IMR-90 (cell line): Measurements from ENCODE around the gene VAV1.

ENCODE experiments used
- CEBPB ChIP-seq: IDR thresholded peaks from 2 replicates; pipeline ENCODE4 v1.6.1; 2012; ENCODE audit warnings: low read depth, low read length, improper control_type of control experiment
- CTCF ChIP-seq: conservative IDR thresholded peaks from 2 replicates; pipeline ENCODE4 v1.5.1; 2012; ENCODE audit warnings: mild to moderate bottlenecking, low read depth, low read length, improper control_type of control experiment
- POLR2A ChIP-seq: IDR thresholded peaks from 2 replicates; pipeline ENCODE4 v1.6.1; 2012; ENCODE audit warnings: mild to moderate bottlenecking, low read depth, low read length
- RAD21 ChIP-seq: IDR thresholded peaks from 2 replicates; pipeline ENCODE4 v1.6.1; 2012; ENCODE audit warnings: low read length, improper control_type of control experiment
- RFX5 ChIP-seq: IDR thresholded peaks from 2 replicates; pipeline ENCODE4 v1.8.0; 2012; ENCODE audit warnings: low read depth, mild to moderate bottlenecking, low read length, moderate library complexity
- USF2 ChIP-seq: fragments of 150-350 bp; IDR thresholded peaks from 2 replicates; pipeline ENCODE4 v1.6.1; 2017; ENCODE audit warnings: mild to moderate bottlenecking, antibody characterized with exemption, low read length, low read depth

GRCh38 chr19:6856749-6857372 lies 84.4 kb downstream of the VAV1 start:
- TF ChIP-seq CTCF (no peak), POLR2A (no peak), RAD21 (no peak), RFX5 (no peak), USF2 (no peak), CEBPB (no peak)
